ENCODE measurements around the gene KCNQ1. TPM values are rescaled to one million over a fixed set of nuclear protein-coding genes. Genes with fewer than 3 reads are reported as not detected.
"Not testable (repeated sequence)": the region's sequence is repeated elsewhere in the genome, so short reads cannot be mapped to it uniquely, and the experiment has no call there.

The KCNQ1 gene
- total and polyA plus RNA-seq, 7 donors: 0.48 to 3.1 (median 1.1) TPM

- no peak for DNase-seq
- 56 to 66% (median 60%) methylated on average over 5 of the region's 5 CpGs for WGBS, 3 donors
- ATAC-seq: no peak
- Histone ChIP-seq H3K27me3 (ENCODE audit: insufficient read depth in 3 of 3, low read length in 2 of 3) (peaks cover 0 to 24% (median 5%) of the 10 kb centered on the region in 3 donors), H3K27ac (no peak overlapping the region), H3K4me3 (no peak overlapping the region), H3K4me1 (no peaks in the 10 kb centered on the region), H3K9me3 (peaks cover 2% of the 10 kb centered on the region), H3K36me3 (ENCODE audit: insufficient read depth in 1 of 2, low read depth in 1 of 2) (no peaks in the 10 kb centered on the region)
- intact Hi-C loops (cut with DNase I): no loop called here
- TF ChIP-seq CTCF (IDR thresholded peaks at IDR 0.05): no peak
These were observed 37.9 kb downstream of the KCNQ1 start for GRCh38 chr11:2482745-2483144.

- no peak for ATAC-seq
- no peaks in the 10 kb centered on the region for H3K4me1 ChIP-seq
- DNase-seq: no peak
- no peak overlapping the region for H3K4me3 ChIP-seq
- 13 to 21% (median 15%) methylated on average over 14 of the region's 14 CpGs for WGBS, 3 donors
- peaks cover 0 to 24% (median 5%) of the 10 kb centered on the region in 3 donors for H3K27me3 ChIP-seq (ENCODE audit: insufficient read depth in 3 of 3, low read length in 2 of 3)
- peaks cover 8% of the 10 kb centered on the region for H3K9me3 ChIP-seq
- H3K36me3 ChIP-seq (ENCODE audit: insufficient read depth in 1 of 2, low read depth in 1 of 2): no peaks in the 10 kb centered on the region
- TF ChIP-seq CTCF (IDR thresholded peaks at IDR 0.05): no peak
- H3K27ac ChIP-seq: no peak overlapping the region
- intact Hi-C loops (cut with DNase I): no loop called here
These were observed 38.6 kb downstream of the KCNQ1 start for GRCh38 chr11:2483426-2483825.

GRCh38 chr11:2484576-2485125 lies 39.8 kb downstream of the KCNQ1 start:
- ATAC-seq (no peak), DNase-seq (no peak)
- intact Hi-C loops (cut with DNase I): no loop called here
- WGBS, 3 donors: 90 to 94% (median 92%) methylated on average over 16 of the region's 16 CpGs
- Histone ChIP-seq H3K4me1 (no peaks in the 10 kb centered on the region), H3K27ac (no peak overlapping the region), H3K36me3 (ENCODE audit: insufficient read depth in 1 of 2, low read depth in 1 of 2) (no peaks in the 10 kb centered on the region), H3K27me3 (ENCODE audit: insufficient read depth in 3 of 3, low read length in 2 of 3) (peaks cover 0 to 27% (median 2%) of the 10 kb centered on the region in 3 donors), H3K4me3 (no peak overlapping the region), H3K9me3 (peaks cover 15% of the 10 kb centered on the region)
- no peak for TF ChIP-seq CTCF (IDR thresholded peaks at IDR 0.05)

- Histone ChIP-seq H3K4me1 (no peaks in the 10 kb centered on the region), H3K9me3 (peaks cover 15% of the 10 kb centered on the region), H3K27me3 (ENCODE audit: insufficient read depth in 3 of 3, low read length in 2 of 3) (peaks cover 0 to 27% (median 0%) of the 10 kb centered on the region in 3 donors), H3K4me3 (no peak overlapping the region), H3K36me3 (ENCODE audit: insufficient read depth in 1 of 2, low read depth in 1 of 2) (no peaks in the 10 kb centered on the region), H3K27ac (no peak overlapping the region)
- intact Hi-C loops (cut with DNase I): no loop called here
- ATAC-seq (no peak), DNase-seq (no peak)
- TF ChIP-seq CTCF (IDR thresholded peaks at IDR 0.05): no peak
These were observed 43.2 kb downstream of the KCNQ1 start for GRCh38 chr11:2488004-2488403.

GRCh38 chr11:2489083-2489482 lies 44.3 kb downstream of the KCNQ1 start:
- TF ChIP-seq CTCF (IDR thresholded peaks at IDR 0.05): no peak
- intact Hi-C loops (cut with DNase I): no loop called here
- WGBS, 3 donors: 23 to 37% (median 28%) methylated on average over 2 of the region's 2 CpGs

GRCh38 chr11:2497951-2498350 lies 53.1 kb downstream of the KCNQ1 start:
- ATAC-seq; H3K36me3 ChIP-seq (ENCODE audit: insufficient read depth in 1 of 2, low read depth in 1 of 2); H3K27ac ChIP-seq; intact Hi-C loops (cut with DNase I); H3K4me1 ChIP-seq; H3K4me3 ChIP-seq; DNase-seq: not testable (repeated sequence)
- 80 to 87% (median 86%) methylated on average over 1 of the region's 1 CpG for WGBS, 3 donors
- peaks cover 0 to 23% (median 2%) of the 10 kb centered on the region in 3 donors for H3K27me3 ChIP-seq (ENCODE audit: insufficient read depth in 3 of 3, low read length in 2 of 3)
- peaks cover 13% of the 10 kb centered on the region for H3K9me3 ChIP-seq

More at GRCh38 chr11:2489083-2489482, 44.3 kb downstream of the KCNQ1 start:
- DNase-seq: no peak
- Histone ChIP-seq H3K4me3 (no peak overlapping the region), H3K4me1 (no peaks in the 10 kb centered on the region), H3K27me3 (ENCODE audit: insufficient read depth in 3 of 3, low read length in 2 of 3) (peaks cover 0 to 17% (median 0%) of the 10 kb centered on the region in 3 donors), H3K9me3 (peaks cover 15% of the 10 kb centered on the region), H3K27ac (no peak overlapping the region), H3K36me3 (ENCODE audit: insufficient read depth in 1 of 2, low read depth in 1 of 2) (no peaks in the 10 kb centered on the region)
- ATAC-seq: no peak

All from psoas muscle (tissue), 8 donors.